ENCODE results near the gene ATAD3C.
"Not testable (repeated sequence)": the region's sequence is repeated elsewhere in the genome, so short reads cannot be mapped to it uniquely, and the experiment has no call there.

ATAD3C gene

DNA sequence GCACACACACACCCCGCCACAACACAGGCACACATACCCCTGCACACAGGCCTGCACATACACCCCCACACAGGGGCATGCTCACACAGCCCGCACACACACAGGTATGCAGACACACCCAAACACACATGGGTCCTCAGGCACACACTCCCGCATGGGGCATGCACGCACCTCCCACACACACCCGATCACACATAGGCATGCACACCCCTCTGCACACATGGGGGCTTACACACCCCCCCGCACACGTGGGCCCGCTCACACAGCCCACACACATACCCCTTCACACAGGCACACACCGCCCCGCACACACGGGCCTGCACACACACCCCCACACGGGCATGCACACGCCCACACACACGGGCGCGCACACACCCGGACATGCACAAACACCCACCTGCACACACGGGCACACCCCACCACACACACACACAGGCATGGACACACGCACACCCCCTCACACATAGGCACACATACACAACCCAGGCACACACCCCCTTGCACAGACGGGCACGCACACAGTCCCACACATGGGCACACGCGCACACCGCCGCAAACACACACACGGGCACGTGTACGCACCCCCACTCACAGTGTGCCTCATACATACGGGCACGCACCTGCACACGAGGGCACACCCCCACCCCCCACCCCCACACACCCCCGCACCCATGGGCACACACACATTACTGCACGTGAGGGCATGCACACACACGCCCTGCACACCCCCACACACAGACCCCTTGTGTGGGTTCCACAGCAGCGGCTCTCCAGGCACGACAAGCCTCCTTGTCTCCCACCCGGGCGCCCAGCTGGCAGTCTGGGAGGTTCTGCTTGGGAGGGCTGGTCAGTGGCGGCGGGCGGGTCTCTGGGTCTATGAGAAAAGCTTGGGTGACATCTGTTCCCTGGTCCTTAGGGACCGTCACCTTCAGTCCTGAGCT lies 30.3 kb downstream of the ATAD3C start:
- no peak for DNase-seq

DNA sequence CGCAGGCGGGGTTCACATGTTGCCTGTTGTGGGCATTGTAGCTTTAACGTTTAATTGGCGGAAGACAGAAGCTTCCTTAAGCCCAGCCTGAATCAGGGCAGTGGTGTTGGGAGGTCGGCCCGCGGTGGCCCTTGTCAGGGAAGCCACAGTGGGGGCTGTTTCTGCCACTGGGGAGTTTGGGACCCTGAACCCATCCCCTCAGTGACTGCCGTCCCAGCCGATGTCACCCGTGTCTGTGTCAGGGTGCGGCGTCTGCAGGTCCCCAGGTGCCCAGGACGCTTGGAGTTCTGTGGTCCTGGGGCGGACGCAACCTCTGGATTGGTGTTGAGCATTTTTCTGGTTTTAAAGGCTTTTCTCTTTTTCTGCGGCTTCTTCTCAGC lies 31.0 kb downstream of the ATAD3C start:
- not testable (repeated sequence) for DNase-seq

DNA sequence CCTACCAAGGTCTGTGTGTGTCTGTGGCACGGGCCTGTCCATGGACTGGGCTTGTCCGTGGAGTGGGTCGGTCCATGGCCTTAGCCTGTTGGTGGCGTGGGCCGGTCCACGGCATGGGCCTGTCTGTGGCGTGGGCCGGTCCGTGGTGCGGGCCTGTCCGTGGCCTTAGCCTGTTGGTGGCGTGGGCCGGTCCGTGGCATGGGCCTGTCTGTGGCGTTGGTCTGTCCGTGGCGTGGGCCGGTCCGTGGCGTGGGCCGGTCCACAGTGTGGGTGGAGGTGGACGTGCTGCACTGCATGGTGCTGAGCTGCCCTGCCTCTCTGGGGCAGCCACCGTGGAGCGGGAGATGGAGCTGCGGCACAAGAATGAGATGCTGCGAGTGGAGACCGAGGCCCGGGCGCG lies 32.3 kb downstream of the ATAD3C start:
- DNase-seq, result not testable (repeated sequence)

DNA sequence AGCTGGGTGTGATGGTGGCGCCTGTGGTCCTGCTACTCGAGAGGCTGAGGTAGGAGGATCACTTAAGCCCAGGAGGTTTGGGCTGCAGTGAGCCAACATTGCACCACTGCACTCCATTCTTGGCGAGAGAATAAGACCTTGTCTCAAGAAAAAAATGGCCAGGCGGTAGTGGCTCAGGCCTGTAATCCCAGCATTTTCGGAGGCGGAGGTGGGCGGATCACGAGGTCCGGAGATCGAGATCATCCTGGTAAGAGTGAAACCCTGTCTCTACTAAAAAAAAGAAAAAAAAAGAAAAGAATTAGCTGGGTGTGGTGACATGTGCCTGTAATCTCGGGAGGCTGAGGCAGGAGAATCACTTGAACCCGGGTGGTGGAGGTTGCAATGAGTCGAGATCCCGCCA lies 33.4 kb downstream of the ATAD3C start:
- no peak for DNase-seq

DNA sequence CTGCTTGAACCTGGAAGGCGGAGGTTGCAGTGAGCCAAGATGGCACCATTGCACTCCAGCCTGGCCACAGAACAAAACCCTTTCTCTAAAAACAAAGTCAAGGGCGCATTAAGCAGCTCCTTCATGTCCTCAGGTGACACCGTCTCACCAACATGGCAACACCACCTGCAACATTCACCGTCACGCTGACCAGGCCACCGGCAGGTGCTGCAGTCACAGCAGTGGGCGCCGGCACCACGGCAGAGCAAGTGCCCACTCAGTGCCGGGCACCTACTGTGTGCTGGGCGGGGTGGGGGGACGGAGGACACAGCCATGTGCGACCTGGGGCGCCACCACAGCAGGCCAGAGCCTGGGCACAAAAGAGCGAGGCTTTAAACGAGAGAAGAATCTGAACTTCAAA lies 34.2 kb downstream of the ATAD3C start:
- DNase-seq, result no peak

DNA sequence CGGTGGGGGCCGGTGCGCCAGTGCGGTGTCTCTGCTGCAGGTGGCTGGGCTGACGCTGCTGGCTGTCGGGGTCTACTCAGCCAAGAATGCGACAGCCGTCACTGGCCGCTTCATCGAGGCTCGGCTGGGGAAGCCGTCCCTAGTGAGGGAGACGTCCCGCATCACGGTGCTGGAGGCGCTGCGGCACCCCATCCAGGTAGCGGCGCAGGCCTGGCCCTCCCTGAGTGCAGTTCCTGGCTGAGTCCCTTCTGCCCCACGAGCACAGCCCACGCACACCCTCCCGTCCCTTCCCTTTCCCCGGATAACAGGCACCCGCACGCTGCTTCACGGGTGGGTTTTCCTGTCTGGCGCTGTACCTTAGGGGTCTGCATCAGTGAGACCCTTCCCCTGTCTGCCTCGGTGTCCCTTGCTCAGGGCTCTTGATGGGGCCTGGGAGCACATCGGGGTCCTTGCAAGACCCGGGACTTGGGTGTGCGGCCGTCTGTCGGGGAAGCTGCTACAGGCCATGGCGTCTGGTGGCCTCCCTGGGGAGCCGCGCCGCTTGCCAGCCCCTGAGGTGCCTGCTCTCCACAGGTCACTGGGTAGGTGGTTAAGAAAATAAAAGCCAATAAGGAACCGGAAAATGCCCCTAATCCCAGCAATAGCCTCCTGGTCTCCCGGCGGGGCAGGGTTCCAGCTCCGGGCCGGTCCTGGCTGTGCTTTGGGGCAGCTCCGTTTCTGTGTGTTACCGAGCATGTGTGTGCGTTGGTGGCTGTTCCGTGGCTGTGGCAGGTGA lies 35.7 kb downstream of the ATAD3C start:
- not testable (repeated sequence) for DNase-seq

DNA sequence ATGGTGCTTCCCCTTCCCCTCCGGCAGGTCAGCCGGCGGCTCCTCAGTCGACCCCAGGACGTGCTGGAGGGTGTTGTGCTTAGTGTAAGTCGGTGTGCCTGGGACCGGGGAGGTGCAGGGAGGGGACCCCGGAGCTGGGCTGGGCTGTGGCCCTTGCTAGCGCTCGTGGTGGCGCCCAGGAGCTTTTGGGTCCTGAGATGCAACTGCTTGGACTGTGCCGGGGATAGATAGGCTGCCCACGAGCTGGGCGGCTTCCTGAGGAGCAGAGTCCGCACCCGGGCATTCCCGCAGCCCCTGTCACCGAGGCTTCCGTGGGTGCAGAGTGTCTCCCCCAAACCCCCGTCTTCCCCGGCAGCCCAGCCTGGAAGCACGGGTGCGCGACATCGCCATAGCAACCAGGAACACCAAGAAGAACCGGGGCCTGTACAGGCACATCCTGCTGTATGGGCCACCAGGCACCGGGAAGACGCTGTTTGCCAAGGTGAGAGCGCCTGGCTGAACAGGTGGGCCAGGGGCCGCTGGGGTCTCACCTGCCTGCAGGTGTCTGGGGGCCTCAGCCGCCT lies 36.3 kb downstream of the ATAD3C start:
- not testable (repeated sequence) for DNase-seq

DNA sequence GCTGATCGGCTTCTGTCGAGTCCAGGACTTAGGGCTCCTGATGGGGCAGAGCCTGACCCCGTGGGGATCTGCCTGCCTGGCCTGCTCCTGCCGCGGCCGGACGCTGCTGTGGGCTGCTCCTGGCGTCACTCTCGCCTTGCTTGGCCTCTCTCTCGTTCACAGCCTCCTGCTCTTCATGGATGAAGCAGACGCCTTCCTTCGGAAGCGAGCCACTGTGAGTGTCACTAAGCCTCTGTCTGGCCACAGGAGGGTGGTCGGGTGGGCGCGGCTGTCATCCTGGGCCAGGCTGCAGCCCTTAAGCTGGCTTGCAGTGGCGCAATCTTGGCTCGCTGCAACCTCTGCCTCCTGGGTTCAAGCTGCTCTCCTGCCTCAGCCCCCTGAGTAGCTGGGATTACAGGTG lies 38.2 kb downstream of the ATAD3C start:
- DNase-seq, result no peak

DNA sequence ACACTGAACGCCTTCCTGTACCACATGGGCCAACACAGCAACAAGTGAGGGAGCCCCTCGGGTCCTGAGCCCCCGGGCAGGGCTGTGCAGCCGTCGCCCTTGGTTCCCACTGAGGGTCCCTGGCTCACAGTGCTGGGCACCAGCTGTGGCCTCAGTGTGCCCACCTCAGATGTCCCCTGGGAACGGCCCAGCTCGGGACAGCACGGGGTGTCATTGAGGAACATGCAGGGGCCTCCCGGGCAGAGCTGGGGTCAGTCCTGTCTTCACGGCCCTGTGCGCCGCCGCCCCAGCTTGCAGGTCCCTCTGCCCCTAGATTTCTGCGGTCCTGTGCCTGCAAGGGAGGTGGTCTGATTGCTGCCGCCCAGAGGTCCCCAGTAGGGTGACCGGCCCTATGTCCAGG lies 39.7 kb downstream of the ATAD3C start:
- no peak for DNase-seq

DNA sequence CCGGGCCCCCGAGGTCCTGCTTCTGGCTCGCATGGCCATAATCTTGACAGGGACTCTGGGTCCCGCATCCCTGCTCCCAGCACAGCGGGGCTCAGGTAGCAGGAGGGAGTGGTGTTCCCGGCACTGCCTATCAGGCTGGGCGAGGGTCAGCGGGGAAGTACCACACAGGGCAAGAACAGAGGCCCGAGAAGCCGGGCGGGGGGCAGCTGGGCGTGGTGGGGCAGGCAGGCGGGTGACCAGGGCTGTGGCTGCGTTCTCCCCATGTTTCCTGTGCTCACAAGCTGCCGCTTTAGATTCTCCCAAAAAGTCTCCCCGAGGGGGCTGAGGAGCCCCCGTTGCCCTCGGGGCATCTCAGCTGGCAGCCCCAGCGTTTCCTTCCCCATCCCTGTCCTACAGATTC lies 40.4 kb downstream of the ATAD3C start:
- no peak for DNase-seq

DNA sequence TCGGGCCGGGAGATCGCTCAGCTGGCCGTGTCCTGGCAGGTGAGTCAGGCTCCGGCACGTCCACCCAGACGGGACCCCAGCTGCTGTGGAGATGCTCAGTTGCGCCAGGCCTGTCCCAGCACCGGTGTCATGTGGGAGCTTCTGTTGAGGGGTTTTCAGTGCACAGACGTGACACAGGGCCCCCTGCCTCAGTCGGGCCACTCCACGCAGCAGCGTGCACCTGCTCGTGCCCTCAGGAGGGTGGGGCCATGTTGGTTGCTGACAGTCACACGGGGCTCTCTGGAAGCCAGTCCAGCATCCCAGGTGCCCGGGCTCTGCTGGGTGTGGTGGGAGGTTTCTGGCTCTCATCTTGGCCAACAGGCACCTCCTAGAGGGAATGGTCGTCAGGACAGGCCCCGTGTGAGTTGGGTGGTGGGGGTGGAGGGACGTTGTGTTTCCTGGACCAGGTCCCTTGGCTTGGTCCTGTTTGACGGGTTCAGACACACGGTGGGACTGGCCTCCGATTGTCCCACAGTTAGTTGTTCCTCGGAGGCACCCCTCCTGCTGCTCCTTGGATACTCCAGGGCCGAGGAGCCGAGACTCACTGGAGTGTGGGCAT lies 41.2 kb downstream of the ATAD3C start:
- DNase-seq, result no peak

DNA sequence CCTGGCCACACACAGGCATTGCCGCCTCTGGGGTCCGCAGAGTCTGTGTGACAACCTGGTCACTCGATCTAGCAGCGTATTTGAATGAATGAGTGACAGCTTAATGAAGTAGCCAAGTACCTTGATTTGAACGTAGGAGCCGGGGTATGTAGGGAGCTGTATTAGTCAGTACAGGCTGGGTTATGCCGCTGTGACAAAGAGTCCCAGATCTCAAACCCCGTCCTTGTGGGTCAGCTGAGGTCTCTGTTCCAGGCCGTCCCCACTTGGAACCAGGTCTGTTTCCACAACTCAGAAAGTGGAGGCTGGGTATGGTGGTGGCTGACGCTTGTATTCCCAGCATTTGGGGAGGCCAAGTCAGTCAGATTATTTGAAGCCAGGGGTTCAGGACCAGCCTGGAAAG lies 42.1 kb downstream of the ATAD3C start:
- no peak for DNase-seq

DNA sequence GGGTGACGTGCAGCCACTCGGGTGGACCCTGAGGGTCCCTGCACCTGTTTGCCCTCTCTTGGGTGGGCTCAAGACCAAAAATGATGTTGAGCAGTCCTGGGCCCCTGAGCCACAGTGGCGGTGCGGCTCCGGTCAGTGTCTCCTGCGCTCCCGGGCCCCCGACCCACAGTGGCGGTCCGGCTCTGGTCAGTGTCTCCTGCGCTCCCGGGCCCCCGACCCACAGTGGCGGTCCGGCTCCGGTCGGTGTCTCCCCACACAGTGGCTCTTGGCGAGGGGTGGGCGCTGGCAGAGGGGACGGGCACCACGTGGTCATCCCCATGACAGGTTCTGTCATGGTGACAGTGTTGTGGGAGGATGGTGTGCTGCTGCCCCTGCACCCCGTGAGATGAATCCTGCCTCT lies 44.8 kb downstream of the ATAD3C start:
- not testable (repeated sequence) for DNase-seq

DNA sequence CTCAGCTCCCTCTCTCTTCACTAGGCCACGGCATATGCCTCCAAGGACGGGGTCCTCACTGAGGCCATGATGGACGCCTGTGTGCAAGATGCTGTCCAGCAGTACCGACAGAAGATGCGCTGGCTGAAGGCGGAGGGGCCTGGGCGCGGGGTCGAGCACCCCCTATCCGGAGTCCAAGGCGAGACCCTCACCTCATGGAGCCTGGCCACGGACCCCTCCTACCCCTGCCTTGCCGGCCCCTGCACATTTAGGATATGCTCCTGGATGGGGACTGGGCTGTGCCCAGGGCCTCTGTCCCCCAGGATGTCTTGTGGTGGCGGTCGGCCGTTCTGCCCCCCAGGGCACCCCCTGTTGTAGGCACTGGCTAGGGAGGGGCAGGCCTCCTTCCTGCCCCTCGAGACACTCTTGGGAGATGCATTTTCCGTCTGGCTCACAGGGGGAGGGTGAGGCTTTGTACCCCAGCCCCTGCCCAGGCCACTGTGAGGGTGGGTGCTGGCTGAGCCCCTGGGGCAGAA lies 46.0 kb downstream of the ATAD3C start:
- not testable (repeated sequence) for DNase-seq

DNA sequence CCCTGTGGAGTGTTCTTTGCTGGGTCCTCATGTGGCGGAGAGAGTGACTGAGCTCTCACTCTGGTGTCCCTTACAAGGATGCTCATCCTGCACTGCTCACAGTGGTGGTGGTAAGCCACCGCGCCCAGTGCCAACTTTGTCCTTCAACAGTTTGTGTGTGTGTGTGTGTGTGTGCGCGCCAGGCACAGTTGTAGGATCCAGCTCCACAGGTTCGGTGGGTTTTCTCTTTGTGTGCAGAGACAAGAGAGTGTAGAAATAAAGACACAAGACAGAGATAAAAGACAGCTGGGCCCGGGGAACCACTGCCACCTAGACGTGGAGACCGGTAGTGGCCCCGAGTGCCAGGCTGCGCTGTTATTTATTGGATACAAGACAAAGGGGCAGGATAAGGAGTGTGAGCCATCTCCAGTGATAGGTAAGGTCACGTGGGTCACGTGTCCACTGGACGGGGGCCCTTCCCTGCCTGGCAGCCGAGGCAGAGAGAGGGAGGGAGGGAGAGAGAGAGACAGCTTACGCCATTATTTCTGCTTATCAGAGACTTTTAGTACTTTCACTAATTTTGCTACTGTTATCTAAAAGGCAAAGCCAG lies 55.4 kb downstream of the ATAD3C start:
- not testable (repeated sequence) for DNase-seq

DNA sequence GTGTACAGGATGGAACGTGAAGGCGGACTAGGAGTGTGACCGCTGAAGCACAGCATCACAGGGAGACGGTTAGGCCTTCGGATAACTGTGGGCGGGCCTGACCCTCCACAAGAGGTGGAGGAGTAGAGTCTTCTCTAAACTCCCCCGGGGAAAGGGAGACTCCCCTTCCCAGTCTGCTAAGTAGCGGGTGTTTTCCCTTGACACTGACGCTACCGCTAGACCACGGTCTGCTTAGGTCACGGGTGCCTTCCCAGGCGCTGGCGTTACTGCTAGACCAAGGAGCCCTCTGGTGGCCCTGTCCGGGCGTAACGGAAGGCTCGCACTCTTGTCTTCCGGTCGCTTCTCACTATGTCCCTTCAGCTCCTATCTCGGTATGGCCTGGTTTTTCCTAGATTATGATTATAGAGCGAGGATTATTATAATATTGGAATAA lies 55.9 kb downstream of the ATAD3C start:
- not testable (repeated sequence) for DNase-seq

DNA sequence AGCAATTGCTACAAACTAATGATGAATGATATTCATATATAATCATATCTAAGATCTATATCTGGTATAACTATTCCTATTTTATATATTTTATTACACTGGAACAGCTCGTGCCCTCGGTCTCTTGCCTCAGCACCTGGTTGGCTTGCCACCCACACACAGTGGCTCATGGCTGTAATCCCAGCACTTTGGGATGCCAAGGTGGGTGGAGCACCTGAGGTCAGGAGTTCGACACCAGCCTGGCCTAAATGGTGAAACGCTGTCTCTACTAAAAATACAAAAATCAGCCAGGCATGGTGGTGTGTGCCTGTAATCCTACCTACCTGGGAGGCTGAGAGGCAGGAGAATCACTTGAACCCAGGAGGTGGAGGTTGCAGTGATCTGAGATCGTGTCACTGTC lies 56.3 kb downstream of the ATAD3C start:
- not testable (repeated sequence) for DNase-seq

DNA sequence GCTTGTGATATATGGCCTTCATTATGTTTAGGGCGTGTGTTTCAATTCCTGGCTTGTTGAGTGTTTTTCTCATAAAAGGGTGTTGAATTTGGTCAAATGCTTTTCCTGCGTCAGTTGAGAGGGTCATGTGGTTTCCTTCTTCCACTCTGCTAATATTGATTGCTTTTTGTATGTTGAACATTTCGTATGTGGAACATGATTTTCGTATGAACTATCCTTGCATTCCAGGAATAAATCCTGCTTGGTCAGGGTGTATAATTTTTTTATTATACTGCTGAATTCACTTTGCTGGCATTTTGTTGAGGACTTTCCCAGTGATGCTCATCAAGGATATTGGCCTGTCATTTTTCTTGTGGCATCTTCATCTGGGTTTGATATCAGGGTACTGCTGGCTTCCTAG lies 57.8 kb downstream of the ATAD3C start:
- no peak for DNase-seq

DNA sequence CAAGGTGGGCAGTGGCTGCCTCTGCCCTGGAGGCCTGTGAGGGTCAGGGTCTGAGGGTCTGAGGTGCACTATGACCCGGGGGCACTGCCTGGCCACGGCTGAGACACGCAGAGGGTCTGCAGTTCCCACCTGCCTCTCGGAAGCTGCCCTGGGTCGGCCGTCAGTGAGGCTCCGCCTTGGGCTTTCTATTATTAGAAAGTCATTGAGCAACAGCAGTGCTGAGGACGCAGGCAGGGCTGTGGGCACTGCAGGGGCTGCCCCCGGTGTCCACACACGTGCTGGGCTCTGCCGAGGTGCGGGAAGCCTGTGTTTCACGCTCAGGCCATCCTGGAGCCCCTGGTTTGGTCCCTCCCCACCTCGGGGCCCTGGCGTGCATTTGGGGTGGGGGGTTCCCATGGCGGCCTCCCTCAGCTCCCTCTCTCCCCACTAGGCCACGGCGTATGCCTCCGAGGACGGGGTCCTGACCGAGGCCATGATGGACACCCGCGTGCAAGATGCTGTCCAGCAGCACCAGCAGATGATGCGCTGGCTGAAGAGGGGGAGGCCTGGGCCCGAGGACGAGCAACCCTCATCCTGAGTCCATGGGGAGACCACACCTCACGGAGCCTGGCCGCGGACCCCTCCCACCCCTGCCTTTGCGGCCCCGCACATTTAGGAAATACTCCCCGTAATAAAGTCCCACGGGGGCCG lies 59.4 kb downstream of the ATAD3C start:
- DNase-seq, result not testable (repeated sequence)

DNA sequence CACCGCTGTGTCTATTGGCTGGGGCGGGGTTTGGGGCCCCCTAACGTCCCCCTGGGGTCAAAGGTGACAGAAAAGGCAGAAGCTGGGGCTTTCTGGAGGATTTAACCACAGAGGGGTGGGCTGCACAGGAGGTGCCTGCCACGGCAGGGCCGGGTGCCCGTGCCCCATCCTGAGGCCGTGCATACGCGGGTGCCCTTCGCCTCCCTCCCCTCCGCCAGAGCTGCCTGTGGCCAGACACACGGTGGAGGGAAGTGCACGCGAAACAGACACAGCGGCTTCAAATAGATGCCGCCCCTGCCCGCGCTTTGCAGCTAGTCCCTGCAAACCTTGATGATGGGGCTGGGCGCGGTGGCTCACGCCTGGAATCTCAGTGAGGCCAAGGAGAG lies 60.0 kb downstream of the ATAD3C start:
- not testable (repeated sequence) for DNase-seq

DNA sequence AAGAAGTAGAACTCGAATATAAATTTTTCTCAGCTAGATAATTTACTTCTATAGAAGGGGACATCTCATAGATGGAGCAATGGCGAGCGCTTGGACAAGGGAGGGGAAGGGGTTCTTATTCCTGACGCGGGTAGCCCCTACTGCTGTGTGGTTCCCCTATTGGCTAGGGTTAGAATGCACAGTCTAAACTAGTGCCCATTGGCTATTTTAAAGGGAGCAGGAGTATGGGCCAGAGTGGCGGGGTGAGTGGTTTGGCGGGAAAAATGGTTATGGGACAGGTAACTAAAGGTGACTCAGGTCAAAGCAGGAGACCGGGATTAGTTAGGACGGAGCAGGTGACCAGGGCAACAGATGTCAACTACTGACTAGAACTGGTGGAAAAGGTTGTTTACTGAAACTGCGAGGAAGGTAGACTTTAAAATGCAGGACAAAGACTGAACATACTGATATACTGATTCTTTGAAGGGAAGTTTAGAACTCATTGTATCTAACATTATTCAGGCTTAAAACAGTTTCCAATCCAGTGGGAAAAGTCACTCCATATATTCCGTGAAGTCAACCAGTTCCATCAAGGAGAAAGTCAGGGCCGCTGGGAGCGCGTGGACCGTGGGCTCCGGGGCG lies 61.5 kb downstream of the ATAD3C start:
- DNase-seq, result no peak

Data from amniotic stem cell (primary cell).